Transverse colon (tissue), 4 donors: ENCODE data around the gene KRT13. TPM values are rescaled to one million over a fixed set of nuclear protein-coding genes. Genes with fewer than 3 reads are reported as not detected.

ENCODE experiments used
- DNase-seq: peaks from one replicate; pipeline ENCODE4 v3.0.0-alpha.2; 2019
- H3K27ac ChIP-seq, 4 donors: fragments of 200-600 bp; sonication (generic); 2 replicates each; pipeline ENCODE4 v1.5.1; 2016 to 2018; ENCODE audit warnings: inconsistent platforms in 4 of 4
- H3K27me3 ChIP-seq: fragments of 200-600 bp; sonication (generic); 2 replicates; pipeline ENCODE4 v1.5.1; 2017; ENCODE audit warnings: inconsistent platforms
- H3K36me3 ChIP-seq, 4 donors: fragments of 200-600 bp; sonication (generic); 2 replicates each; pipeline ENCODE4 v1.5.1; 2017 to 2019; ENCODE audit warnings: inconsistent platforms in 4 of 4
- H3K4me1 ChIP-seq, 4 donors: fragments of 200-600 bp; sonication (generic); 2 replicates each; pipeline ENCODE4 v1.5.1; 2017 to 2020; ENCODE audit warnings: inconsistent platforms in 4 of 4
- H3K4me3 ChIP-seq, 4 donors: fragments of 200-600 bp; sonication (generic); 1 replicate in 1 of 4; 2 replicates in 3 of 4; pipeline versions ENCODE4 v1.5.1 to v1.6.1; 2017 to 2019; ENCODE audit warnings: inconsistent platforms in 4 of 4
- H3K9me3 ChIP-seq, 2 donors: fragments of 200-600 bp; sonication (generic); 2 replicates each; pipeline ENCODE4 v1.5.1; 2017 to 2019; ENCODE audit warnings: inconsistent platforms in 2 of 2
- CTCF ChIP-seq, 5 experiments: fragments of 200-600 bp in 3 of 5; fragments of 450-650 bp in 2 of 5; sonication (generic) in 3 of 5; IDR thresholded peaks; 1 replicate in 2 of 5; 2 replicates in 3 of 5; pipeline ENCODE4 v1.5.1; 2016 to 2017; ENCODE audit warnings: antibody characterized with exemption in 5 of 5, inconsistent platforms in 3 of 5, mild to moderate bottlenecking in 2 of 5, moderate library complexity in 1 of 5
- EP300 ChIP-seq: sonication (generic); formaldehyde crosslinking; IDR thresholded peaks from one replicate; pipeline ENCODE4 v1.6.1; 2017; ENCODE audit warnings: antibody characterized with exemption, low read depth
- POLR2A ChIP-seq: fragments of 450-650 bp; IDR thresholded peaks from one replicate; pipeline ENCODE4 v1.6.1; 2016; ENCODE audit warnings: antibody characterized with exemption, mild to moderate bottlenecking, moderate library complexity
- POLR2AphosphoS5 ChIP-seq, 3 donors: sonication (generic); formaldehyde crosslinking; IDR thresholded peaks; one replicate each; pipeline ENCODE4 v1.6.1; 2016; ENCODE audit warnings: antibody characterized with exemption in 3 of 3
- WGBS, 2 donors: methylation state at CpG; one replicate each; pipeline ENCODE4 v1.1.5; 2018; ENCODE audit warnings: low coverage in 1 of 2; 5-methylcytosine and 5-hydroxymethylcytosine counted together
- in situ Hi-C, 4 donors: fragments of 200-750 bp; cut with MboI; loops; one replicate each; pipeline versions ENCODE4 v1.15.0 to v1.15.1; 2017; ENCODE audit warnings: low sequenced_read_pairs in 3 of 4, low pct_ligation_motif_present in 1 of 4, low pct_unique_long_range_greater_than_20kb in 1 of 4
- intact Hi-C: fragments of 100-400 bp; cut with DNase I; formaldehyde crosslinking; loops from one replicate; pipeline ENCODE4 v1.15.1; 2023; ENCODE audit warnings: low total_unique reads
- total RNA-seq, 4 donors: library from RNA; depleted of rRNA; stranded (reverse); fragments of >200 nt; gene quantifications; one replicate each; pipeline ENCODE4 v1.1.0, GENCODE V29; 2016

The KRT13 gene
- total RNA-seq, 4 donors from 2014 or later, result 0.27 TPM; not detected in 3

DNA sequence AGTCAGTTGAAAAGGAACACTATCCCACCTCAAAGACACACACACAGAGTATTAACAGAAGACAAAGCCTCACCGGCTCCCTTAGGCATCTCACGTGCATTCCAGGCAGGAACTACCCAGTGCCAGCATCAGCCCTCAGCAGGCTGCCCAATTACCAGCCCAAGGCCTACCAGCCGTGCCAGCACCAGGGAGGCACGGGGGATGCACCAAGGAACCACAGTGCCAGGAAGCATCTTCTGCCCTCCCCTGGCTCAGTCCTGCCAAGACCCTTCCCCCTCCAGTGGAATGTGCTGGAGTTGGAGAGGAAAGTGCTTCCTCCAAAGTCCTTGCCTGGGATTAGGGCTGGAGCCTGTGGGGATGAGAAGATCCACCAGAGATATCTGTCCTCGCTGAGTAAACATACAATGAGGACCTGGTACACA, 33.7 kb upstream of the KRT13 start:
- no peak overlapping the region for H3K27ac ChIP-seq
- H3K36me3 ChIP-seq, result no peaks in the 10 kb centered on the region
- no peak overlapping the region for H3K4me3 ChIP-seq
- H3K9me3 ChIP-seq, result no peaks in the 10 kb centered on the region
- no peak for DNase-seq
- H3K4me1 ChIP-seq, result peaks cover 0 to 18% (median 9%) of the 10 kb centered on the region in 4 donors
- intact Hi-C loops, result no loop called here
- WGBS, 2 donors, result 88% methylated on average over 5 of the region's 5 CpGs; no CpG with 5 or more reads in 1 of the 2 donors
- TF ChIP-seq CTCF (IDR thresholded peaks at IDR 0.05) (no peak), POLR2A (no peak), POLR2AphosphoS5 (IDR thresholded peaks at IDR 0.05) (no peak), EP300 (no peak)
- no peaks in the 10 kb centered on the region for H3K27me3 ChIP-seq
- in situ Hi-C loops, result loop anchor here in 1 of 4 donors (25.0 kb wide), 1 partner anchor 627 kb away; no protein-coding TSS in a partner anchor

DNA sequence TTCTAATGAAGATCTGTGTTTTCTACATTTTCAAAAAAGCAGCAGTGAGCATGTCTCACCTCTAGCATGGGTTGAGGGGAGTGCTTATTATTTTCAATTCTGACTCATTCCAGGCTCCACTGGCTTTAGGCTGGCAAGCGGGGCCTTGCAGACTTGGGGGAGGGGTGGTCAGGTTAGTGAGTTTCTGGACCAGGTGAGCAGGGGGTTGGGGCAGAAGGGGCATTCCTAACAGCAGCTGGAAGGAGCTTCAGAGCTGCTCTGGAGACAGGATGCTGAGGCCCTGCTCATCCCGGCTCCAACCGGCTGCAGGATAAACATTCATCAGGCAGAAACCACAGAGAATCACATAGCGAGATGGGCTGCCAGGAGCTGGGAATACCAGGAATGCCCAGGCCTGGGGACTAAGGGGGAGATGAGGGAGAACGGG, 33.2 kb upstream of the KRT13 start:
- DNase-seq, result no peak
- no peak overlapping the region for H3K4me3 ChIP-seq
- intact Hi-C loops (no loop called here), in situ Hi-C loops (loop anchor here in 1 of 4 donors (25.0 kb wide), 1 partner anchor 626 kb away; no protein-coding TSS in a partner anchor)
- 65% methylated on average over 2 to 5 of the region's 5 CpGs for WGBS, 2 donors
- no peaks in the 10 kb centered on the region for H3K27me3 ChIP-seq
- H3K27ac ChIP-seq, result no peak overlapping the region
- peaks cover 0 to 18% (median 9%) of the 10 kb centered on the region in 4 donors for H3K4me1 ChIP-seq
- TF ChIP-seq POLR2A (no peak), CTCF (IDR thresholded peaks at IDR 0.05) (no peak), EP300 (no peak), POLR2AphosphoS5 (IDR thresholded peaks at IDR 0.05) (no peak)
- H3K36me3 ChIP-seq, result no peaks in the 10 kb centered on the region
- H3K9me3 ChIP-seq, result no peaks in the 10 kb centered on the region

DNA sequence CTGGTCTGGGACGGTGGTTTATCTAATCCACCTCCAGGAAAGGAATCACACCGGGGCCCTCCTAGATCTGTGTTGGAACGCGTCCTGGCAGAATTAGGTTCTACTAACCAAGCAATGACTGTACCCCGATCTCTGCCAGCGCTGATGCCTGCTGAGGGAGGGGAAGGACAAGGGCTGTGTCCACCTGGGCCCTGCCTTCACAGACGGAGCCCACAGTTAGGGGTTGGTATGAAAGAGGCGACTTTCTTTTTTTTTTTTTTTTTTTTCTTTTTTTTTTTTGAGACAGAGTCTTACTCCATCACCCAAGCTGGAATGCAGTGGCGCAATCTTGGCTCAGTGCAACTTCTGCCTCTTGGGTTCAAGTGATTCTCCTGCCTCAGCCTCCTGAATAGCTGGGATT, 32.6 kb upstream of the KRT13 start:
- Histone ChIP-seq H3K36me3 (no peaks in the 10 kb centered on the region), H3K9me3 (no peaks in the 10 kb centered on the region), H3K27ac (no peak overlapping the region), H3K4me3 (no peak overlapping the region), H3K4me1 (peaks cover 0 to 16% (median 7%) of the 10 kb centered on the region in 4 donors), H3K27me3 (no peaks in the 10 kb centered on the region)
- intact Hi-C loops, result no loop called here
- no peak for DNase-seq
- no peak for TF ChIP-seq CTCF (IDR thresholded peaks at IDR 0.05)
- no peak for TF ChIP-seq POLR2A
- TF ChIP-seq POLR2AphosphoS5 (IDR thresholded peaks at IDR 0.05), result no peak
- TF ChIP-seq EP300, result no peak
- in situ Hi-C loops, result loop anchor here in 1 of 4 donors (25.0 kb wide), 1 partner anchor 626 kb away; no protein-coding TSS in a partner anchor
- 90 to 100% methylated on average over 1 to 9 of the region's 9 CpGs for WGBS, 2 donors

- Histone ChIP-seq H3K27me3 (no peaks in the 10 kb centered on the region), H3K4me3 (no peak overlapping the region), H3K36me3 (no peaks in the 10 kb centered on the region), H3K27ac (no peak overlapping the region), H3K4me1 (peaks cover 0 to 12% (median 3%) of the 10 kb centered on the region in 4 donors), H3K9me3 (no peaks in the 10 kb centered on the region)
- intact Hi-C loops (no loop called here), in situ Hi-C loops (loop anchor here in 1 of 4 donors (25.0 kb wide), 1 partner anchor 625 kb away; no protein-coding TSS in a partner anchor)
- 92% methylated on average over 7 of the region's 7 CpGs; no CpG with 5 or more reads in 1 of the 2 donors for WGBS, 2 donors
- DNase-seq, result no peak
- TF ChIP-seq CTCF (IDR thresholded peaks at IDR 0.05) (no peak), POLR2AphosphoS5 (IDR thresholded peaks at IDR 0.05) (no peak), EP300 (no peak)
Observed at GRCh38 chr17:41537614-41537954, 32.2 kb upstream of the KRT13 start.
